ENCODE data around the gene RPL3. TPM values are rescaled to one million over a fixed set of nuclear protein-coding genes. Genes with fewer than 3 reads are reported as not detected.

Gene RPL3
- total RNA-seq, 1 experiment from 2014 or later = 2,372 TPM

- DNase-seq (ENCODE audit: low read depth) = no peak
Observed at GRCh38 chr22:39265143-39265886, 54.1 kb downstream of the RPL3 start.

GRCh38 chr22:39264349-39265038 lies 54.9 kb downstream of the RPL3 start:
- DNase-seq (ENCODE audit: low read depth) = no peak

DNA sequence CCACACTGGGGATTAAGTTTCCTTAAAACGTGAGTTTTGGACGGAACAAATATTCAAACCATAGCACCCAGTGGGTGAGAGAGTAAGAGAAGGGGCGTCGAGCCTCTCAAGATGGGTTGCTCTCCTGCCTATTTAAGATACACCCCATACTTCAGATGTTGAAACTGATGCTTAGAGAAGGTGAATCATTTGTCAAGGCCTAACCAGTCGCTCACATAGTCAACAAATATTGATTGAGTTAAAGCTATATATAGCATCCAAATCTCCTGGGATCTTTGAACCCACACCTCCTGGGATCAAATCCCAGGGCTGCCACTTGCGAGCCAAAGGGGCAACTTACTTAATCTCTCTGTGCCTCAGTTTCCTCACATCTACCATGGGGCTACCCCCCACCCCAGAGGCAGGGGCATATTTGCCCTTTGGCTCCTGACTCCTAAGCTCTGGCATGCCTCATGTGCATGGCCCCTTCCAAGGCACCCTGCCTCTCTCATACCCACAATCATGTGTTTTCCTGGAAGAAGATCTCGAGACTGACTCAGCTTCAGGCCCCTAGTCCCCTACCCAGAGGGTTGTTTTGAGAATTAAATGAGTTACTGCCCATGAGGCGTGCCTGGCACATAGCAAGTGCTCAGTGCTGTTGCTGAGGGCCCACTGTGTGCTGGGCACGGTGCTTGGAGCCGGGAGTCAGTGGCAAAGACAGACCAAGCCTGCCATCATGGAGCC lies 55.6 kb downstream of the RPL3 start:
- no peak for DNase-seq (ENCODE audit: low read depth)

Small RNA genes within 50 kb of the gene (small RNA-seq; reads per million reads assigned to genes)
- gene SNORD43 (not detected), gene SNORD83A (13,890 reads per million, percentile 100 among the genes with 10 or more reads in this experiment), gene SNORD83B (not detected)

Other genes with a start within 250 kb of the RPL3 start
- gene APOBEC3G, start 242.3 kb downstream of the RPL3 start, total RNA-seq (2014; rRNA removed; shearing (Covaris generic)) = 8.0 and 11.3 TPM in 2 replicates
- gene APOBEC3H, start 222.4 kb downstream of the RPL3 start, total RNA-seq (2014; rRNA removed; shearing (Covaris generic)) = 0.24 and 0.60 TPM in 2 replicates
- 0.79 and 0.80 TPM in 2 replicates for gene CBX7, start 166.9 kb downstream of the RPL3 start, total RNA-seq (2014; rRNA removed; shearing (Covaris generic))
- 0.06 TPM in 1 of 2 replicates, not detected in the other for gene PDGFB, start 74.6 kb downstream of the RPL3 start, total RNA-seq (2014; rRNA removed; shearing (Covaris generic))
- gene SYNGR1, start 30.4 kb upstream of the RPL3 start, total RNA-seq (2014; rRNA removed; shearing (Covaris generic)) = 12.7 and 12.8 TPM in 2 replicates
- gene TAB1, start 80.2 kb upstream of the RPL3 start, total RNA-seq (2014; rRNA removed; shearing (Covaris generic)) = 17.5 and 18.4 TPM in 2 replicates
- gene MGAT3, start 137.4 kb upstream of the RPL3 start, total RNA-seq (2014; rRNA removed; shearing (Covaris generic)) = 0.10 TPM in 2 replicates
- gene MIEF1, start 182.7 kb upstream of the RPL3 start, total RNA-seq (2014; rRNA removed; shearing (Covaris generic)) = 41.5 and 51.4 TPM in 2 replicates
- 408 and 466 TPM in 2 replicates for gene ATF4, start 200.9 kb upstream of the RPL3 start, total RNA-seq (2014; rRNA removed; shearing (Covaris generic))
- gene RPS19BP1, start 213.1 kb upstream of the RPL3 start, total RNA-seq (2014; rRNA removed; shearing (Covaris generic)) = 286 and 318 TPM in 2 replicates

All from HT1080 (cell line).